Measurements from ENCODE around the gene ANKRD24. TPM values are rescaled to one million over a fixed set of nuclear protein-coding genes. Genes with fewer than 3 reads are reported as not detected.
A peak's percentile ranks its signal among the peaks of the same experiment; 100 is the strongest.
"Not testable (repeated sequence)": the region's sequence is repeated elsewhere in the genome, so short reads cannot be mapped to it uniquely, and the experiment has no call there.

Gene ANKRD24
- total RNA-seq, 1 donor from 2014 or later, result 0.33 TPM

DNA sequence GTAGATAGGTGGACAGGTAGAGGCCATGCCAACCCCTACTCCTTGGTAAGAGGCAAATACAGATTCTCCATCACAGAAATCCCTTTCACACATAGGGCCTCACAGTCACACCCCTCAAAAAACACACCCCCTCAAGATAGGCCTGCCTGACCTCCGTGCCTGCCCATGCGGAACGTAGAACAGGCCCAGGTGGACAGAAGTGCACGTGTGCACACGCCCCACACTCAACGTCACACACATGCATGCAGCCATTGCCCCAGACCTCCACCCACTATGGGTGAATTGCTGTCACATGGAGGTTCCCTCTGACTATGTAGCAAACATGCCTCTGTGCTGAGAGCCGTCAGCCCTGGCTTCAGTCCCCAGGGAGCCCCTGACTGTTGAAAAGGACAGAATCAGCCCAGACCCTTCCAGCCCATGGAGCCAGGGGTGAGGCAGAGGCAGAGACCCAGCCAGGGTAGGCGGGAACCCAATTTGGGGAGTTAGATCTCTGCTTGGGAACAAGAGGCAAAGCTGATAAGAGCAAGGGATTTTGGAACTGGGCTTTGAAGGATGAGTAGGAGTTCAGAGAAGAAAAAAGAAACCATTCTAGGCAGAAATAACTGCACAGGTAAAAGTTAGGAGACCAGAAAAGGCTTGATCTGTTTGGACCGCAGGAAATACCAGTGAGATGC lies 3.1 kb downstream of the ANKRD24 start:
- no peaks in the 10 kb centered on the region for H3K36me3 ChIP-seq (ENCODE audit: control insufficient read depth, insufficient read depth, low read length)
- no peak for TF ChIP-seq CTCF (IDR thresholded peaks at IDR 0.05; ENCODE audit: insufficient read depth, low read length, poor library complexity, severe bottlenecking)
- no peak overlapping the region for H3K4me3 ChIP-seq (ENCODE audit: low read depth, low read length)
- H3K27me3 ChIP-seq (ENCODE audit: control insufficient read depth, insufficient read depth, low read length), result peaks cover 4% of the 10 kb centered on the region
- no peak for DNase-seq (ENCODE audit: low read depth)

DNA sequence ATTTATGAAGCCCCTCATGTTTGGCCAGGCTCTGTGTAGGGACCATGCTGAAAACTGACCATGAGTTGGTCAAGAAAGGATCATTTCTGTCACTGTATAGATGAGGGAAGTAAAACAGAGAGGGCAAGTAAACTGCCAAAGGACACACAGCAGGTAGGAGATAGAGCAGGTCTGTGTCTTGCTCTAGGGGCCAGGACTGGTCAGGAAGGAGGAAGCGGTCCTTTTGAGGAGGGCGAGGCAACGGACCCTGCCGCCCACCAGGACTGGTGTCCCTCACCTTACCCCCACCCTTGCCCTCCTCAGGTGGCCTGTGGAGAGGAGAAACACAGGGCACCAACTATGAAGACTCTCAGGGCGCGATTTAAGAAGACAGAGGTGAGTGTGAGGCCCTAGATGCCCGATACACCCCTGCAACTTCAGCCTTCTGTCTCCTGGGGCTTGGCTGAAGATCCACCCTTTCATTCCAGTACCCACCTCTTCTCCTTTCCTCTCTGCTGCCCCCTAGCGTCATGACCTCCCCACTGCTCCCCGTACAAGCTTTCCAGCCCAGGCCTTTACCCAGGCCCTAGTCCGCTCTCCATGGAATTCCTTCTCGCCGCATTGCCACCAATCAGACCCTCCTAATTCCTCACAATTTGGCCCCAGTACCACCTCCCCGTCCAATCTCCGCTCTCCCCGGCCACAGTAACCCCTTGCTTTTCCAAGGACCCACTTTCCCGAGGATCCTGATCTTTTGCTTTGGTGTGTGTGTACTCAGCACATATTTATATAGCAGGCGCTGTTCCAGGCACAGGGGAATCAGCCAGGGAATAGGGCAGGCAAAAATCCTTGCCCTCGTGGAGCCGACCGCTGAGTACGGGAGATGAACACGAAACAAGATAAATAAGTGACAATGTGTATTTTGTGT lies 3.9 kb downstream of the ANKRD24 start:
- Histone ChIP-seq H3K27me3 (ENCODE audit: control insufficient read depth, insufficient read depth, low read length) (peaks cover 7% of the 10 kb centered on the region), H3K36me3 (ENCODE audit: control insufficient read depth, insufficient read depth, low read length) (no peaks in the 10 kb centered on the region), H3K4me3 (ENCODE audit: low read depth, low read length) (no peak overlapping the region)
- peak; percentile 92 for TF ChIP-seq CTCF (IDR thresholded peaks at IDR 0.05; ENCODE audit: insufficient read depth, low read length, poor library complexity, severe bottlenecking)
- DNase-seq (ENCODE audit: low read depth), result no peak

GRCh38 chr19:4187313-4188122 lies 5.0 kb downstream of the ANKRD24 start:
- peaks cover 7% of the 10 kb centered on the region for H3K27me3 ChIP-seq (ENCODE audit: control insufficient read depth, insufficient read depth, low read length)
- no peaks in the 10 kb centered on the region for H3K36me3 ChIP-seq (ENCODE audit: control insufficient read depth, insufficient read depth, low read length)
- no peak for TF ChIP-seq CTCF (IDR thresholded peaks at IDR 0.05; ENCODE audit: insufficient read depth, low read length, poor library complexity, severe bottlenecking)
- DNase-seq (ENCODE audit: low read depth), result no peak
- no peak overlapping the region for H3K4me3 ChIP-seq (ENCODE audit: low read depth, low read length)

GRCh38 chr19:4189641-4190040 lies 7.2 kb downstream of the ANKRD24 start:
- Histone ChIP-seq H3K36me3 (ENCODE audit: control insufficient read depth, insufficient read depth, low read length) (no peaks in the 10 kb centered on the region), H3K27me3 (ENCODE audit: control insufficient read depth, insufficient read depth, low read length) (peaks cover 14% of the 10 kb centered on the region), H3K4me3 (ENCODE audit: low read depth, low read length) (no peak overlapping the region)
- no peak for TF ChIP-seq CTCF (IDR thresholded peaks at IDR 0.05; ENCODE audit: insufficient read depth, low read length, poor library complexity, severe bottlenecking)
- no peak for DNase-seq (ENCODE audit: low read depth)

DNA sequence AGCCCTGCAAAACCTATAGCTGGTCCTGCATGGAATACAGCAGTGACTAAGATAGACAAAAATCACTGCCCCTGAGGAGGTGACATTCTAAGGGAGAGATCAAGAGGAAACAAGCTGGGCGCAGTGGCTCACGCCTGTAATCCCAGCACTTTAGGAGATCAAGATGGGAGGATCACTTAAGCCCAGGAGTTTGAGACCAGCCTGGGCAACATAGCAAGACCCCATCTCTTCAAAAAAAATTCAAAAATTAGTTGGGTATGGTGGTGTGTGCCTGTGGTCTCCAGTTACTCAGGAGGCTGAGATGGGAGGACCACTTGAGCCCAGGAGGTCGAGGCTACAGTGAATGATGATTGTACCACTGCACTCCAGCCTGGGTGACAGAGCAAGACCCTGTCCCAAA lies 10.0 kb downstream of the ANKRD24 start:
- H3K4me3 ChIP-seq (ENCODE audit: low read depth, low read length); DNase-seq (ENCODE audit: low read depth); H3K36me3 ChIP-seq (ENCODE audit: control insufficient read depth, insufficient read depth, low read length): not testable (repeated sequence)
- peaks cover 25% of the 10 kb centered on the region for H3K27me3 ChIP-seq (ENCODE audit: control insufficient read depth, insufficient read depth, low read length)

DNA sequence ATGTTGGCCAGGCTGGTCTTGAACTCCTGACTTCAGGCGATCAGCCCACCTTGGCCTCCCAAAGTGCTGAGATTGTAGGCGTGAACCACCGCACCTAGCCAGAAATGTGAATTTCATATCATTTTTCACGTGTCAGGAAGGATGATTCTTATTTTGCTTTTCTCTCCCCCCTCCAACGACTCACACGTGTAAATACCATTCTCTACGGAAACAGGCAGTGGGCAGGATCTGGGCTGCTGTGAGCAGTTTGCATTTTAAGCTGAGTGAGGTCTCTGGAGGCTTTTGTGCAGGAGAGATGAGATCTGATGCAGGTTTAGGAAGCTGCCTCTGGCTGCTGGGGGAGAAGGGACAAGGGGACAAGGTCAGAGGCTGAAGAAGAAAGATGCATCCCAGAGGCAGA lies 11.9 kb downstream of the ANKRD24 start:
- H3K4me3 ChIP-seq (ENCODE audit: low read depth, low read length), result no peak overlapping the region
- no peak for DNase-seq (ENCODE audit: low read depth)
- no peaks in the 10 kb centered on the region for H3K36me3 ChIP-seq (ENCODE audit: control insufficient read depth, insufficient read depth, low read length)
- peaks cover 40% of the 10 kb centered on the region for H3K27me3 ChIP-seq (ENCODE audit: control insufficient read depth, insufficient read depth, low read length)
- TF ChIP-seq CTCF (IDR thresholded peaks at IDR 0.05; ENCODE audit: insufficient read depth, low read length, poor library complexity, severe bottlenecking), result no peak

Measured in kidney epithelial cell (primary cell).